Hepatocyte (in vitro differentiated cells): ENCODE measurements around the gene DPT. TPM values are rescaled to one million over a fixed set of nuclear protein-coding genes. Genes with fewer than 3 reads are reported as not detected.

ENCODE experiments used
- DNase-seq: peaks from one replicate; pipeline ENCODE4 v3.0.0-alpha.2; 2016; ENCODE audit warnings: low spot score
- H2AFZ ChIP-seq: fragments of 200-600 bp; sonication (generic); 2 replicates; pipeline ENCODE4 v1.6.0; 2016; ENCODE audit warnings: antibody characterized with exemption, mild to moderate bottlenecking
- H3K27ac ChIP-seq: fragments of 200-600 bp; sonication (generic); 2 replicates; pipeline ENCODE4 v1.5.1; 2016; ENCODE audit warnings: mild to moderate bottlenecking
- H3K27me3 ChIP-seq: fragments of 200-600 bp; sonication (generic); 2 replicates; pipeline ENCODE4 v1.6.1; 2016
- H3K36me3 ChIP-seq: fragments of 200-600 bp; sonication (generic); replicated peaks from 2 replicates; pipeline ENCODE4 v1.5.1; 2016; ENCODE audit warnings: low read depth; ENCODE audit not compliant: insufficient read depth
- H3K4me1 ChIP-seq: fragments of 200-600 bp; sonication (generic); 2 replicates; pipeline ENCODE4 v1.5.1; 2016; ENCODE audit warnings: mild to moderate bottlenecking, moderate library complexity; ENCODE audit not compliant: insufficient read depth
- H3K4me2 ChIP-seq: fragments of 200-600 bp; sonication (generic); 2 replicates; pipeline ENCODE4 v1.6.0; 2016
- H3K4me3 ChIP-seq: fragments of 200-600 bp; sonication (generic); 2 replicates; pipeline ENCODE4 v1.5.1; 2016; ENCODE audit warnings: mild to moderate bottlenecking
- H3K79me2 ChIP-seq: fragments of 200-600 bp; sonication (generic); 2 replicates; pipeline ENCODE4 v1.6.0; 2017; ENCODE audit warnings: mild to moderate bottlenecking
- H3K9me2 ChIP-seq: fragments of 200-600 bp; sonication (generic); replicated peaks from 2 replicates; pipeline ENCODE4 v1.6.0; 2017; ENCODE audit warnings: mild to moderate bottlenecking; ENCODE audit not compliant: insufficient read depth
- H3K9me3 ChIP-seq: fragments of 200-600 bp; sonication (generic); 2 replicates; pipeline ENCODE4 v1.5.1; 2016; ENCODE audit warnings: low read depth, mild to moderate bottlenecking
- H4K20me1 ChIP-seq: fragments of 200-600 bp; sonication (generic); 2 replicates; pipeline ENCODE4 v1.6.0; 2016; ENCODE audit warnings: mild to moderate bottlenecking; ENCODE audit not compliant: insufficient read depth, poor library complexity, severe bottlenecking
- CTCF ChIP-seq: fragments of 200-600 bp; sonication (generic); IDR thresholded peaks from 2 replicates; pipeline ENCODE4 v1.5.1; 2016; ENCODE audit warnings: antibody characterized with exemption, mild to moderate bottlenecking; ENCODE audit not compliant: poor library complexity
- EZH2 ChIP-seq: fragments of 200-600 bp; sonication (generic); IDR thresholded peaks from 2 replicates; pipeline ENCODE4 v1.6.1; 2016; ENCODE audit warnings: antibody characterized with exemption, mild to moderate bottlenecking, borderline replicate concordance
- EZH2phosphoT487 ChIP-seq: fragments of 200-600 bp; sonication (generic); IDR thresholded peaks from one replicate; pipeline ENCODE4 v1.6.1; 2018; ENCODE audit warnings: antibody characterized with exemption, mild to moderate bottlenecking, low read depth, moderate library complexity; ENCODE audit not compliant: unreplicated experiment, severe bottlenecking
- WGBS: methylation state at CpG from one replicate; pipeline ENCODE4 v1.1.6; 2016; ENCODE audit warnings: low lambda C conversion rate; ENCODE audit errors: missing lambda C conversion rate; 5-methylcytosine and 5-hydroxymethylcytosine counted together
- polyA plus RNA-seq: library from polyadenylated mRNA; unstranded; fragments of >200 nt; fragmentation: Nextera tagmentation; extraction: Ambion mirVana; gene quantifications from 2 replicates; pipeline ENCODE4 v1.2.1, GENCODE V29; 2016
- total RNA-seq: library from RNA; depleted of rRNA; stranded (reverse); fragments of >200 nt; gene quantifications from 2 replicates; pipeline ENCODE4 v1.2.3, GENCODE V29; 2014

Gene DPT
- total and polyA plus RNA-seq, 2 experiments from 2014 or later, result 8.2 to 12.5 TPM

GRCh38 chr1:168708698-168709404 lies 20.2 kb downstream of the DPT start:
- Histone ChIP-seq H3K9me2 (no peaks in the 10 kb centered on the region), H3K4me2 (peak overlapping the region; percentile 48), H3K4me3 (no peak overlapping the region), H2AFZ (no peak overlapping the region), H3K27me3 (no peaks in the 10 kb centered on the region), H3K27ac (peak overlapping the region; percentile 83), H3K9me3 (no peaks in the 10 kb centered on the region), H3K79me2 (no peaks in the 10 kb centered on the region), H3K36me3 (no peaks in the 10 kb centered on the region), H4K20me1 (no peaks in the 10 kb centered on the region), H3K4me1 (peaks cover 16% of the 10 kb centered on the region)
- 60% methylated on average over 1 of the region's 1 CpG for WGBS
- TF ChIP-seq EZH2 (no peak), EZH2phosphoT487 (no peak), CTCF (no peak)
- no peak for DNase-seq

- 87% methylated on average over 3 of the region's 3 CpGs for WGBS
- Histone ChIP-seq H3K27ac (no peak overlapping the region), H3K9me3 (no peaks in the 10 kb centered on the region), H3K27me3 (no peaks in the 10 kb centered on the region), H3K4me1 (peaks cover 16% of the 10 kb centered on the region), H2AFZ (no peak overlapping the region), H3K9me2 (no peaks in the 10 kb centered on the region), H3K36me3 (no peaks in the 10 kb centered on the region), H3K79me2 (no peaks in the 10 kb centered on the region), H4K20me1 (no peaks in the 10 kb centered on the region), H3K4me3 (no peak overlapping the region), H3K4me2 (no peak overlapping the region)
- no peak for DNase-seq
- TF ChIP-seq CTCF (no peak), EZH2phosphoT487 (no peak), EZH2 (no peak)
These were observed 22.5 kb downstream of the DPT start for GRCh38 chr1:168706391-168706992.

GRCh38 chr1:168700575-168701268 lies 28.3 kb downstream of the DPT start:
- Histone ChIP-seq H2AFZ (no peak overlapping the region), H4K20me1 (no peaks in the 10 kb centered on the region), H3K4me1 (peaks cover 17% of the 10 kb centered on the region), H3K9me3 (no peaks in the 10 kb centered on the region), H3K27me3 (no peaks in the 10 kb centered on the region), H3K36me3 (no peaks in the 10 kb centered on the region), H3K79me2 (no peaks in the 10 kb centered on the region), H3K4me2 (peak overlapping the region; percentile 42), H3K9me2 (no peaks in the 10 kb centered on the region), H3K4me3 (no peak overlapping the region), H3K27ac (peak overlapping the region; percentile 62)
- no peak for TF ChIP-seq CTCF
- no peak for TF ChIP-seq EZH2phosphoT487
- no peak for TF ChIP-seq EZH2
- 67% methylated on average over 3 of the region's 3 CpGs for WGBS
- no peak for DNase-seq
